Pons (tissue), 1 donor: ENCODE results near the gene MXRA7.
A peak's percentile ranks its signal among the peaks of the same experiment; 100 is the strongest.

Experiments
- DNase-seq: peaks from one replicate; pipeline ENCODE4 v3.0.0-alpha.2; 2016; ENCODE audit warnings: low spot score

The MXRA7 gene

DNA sequence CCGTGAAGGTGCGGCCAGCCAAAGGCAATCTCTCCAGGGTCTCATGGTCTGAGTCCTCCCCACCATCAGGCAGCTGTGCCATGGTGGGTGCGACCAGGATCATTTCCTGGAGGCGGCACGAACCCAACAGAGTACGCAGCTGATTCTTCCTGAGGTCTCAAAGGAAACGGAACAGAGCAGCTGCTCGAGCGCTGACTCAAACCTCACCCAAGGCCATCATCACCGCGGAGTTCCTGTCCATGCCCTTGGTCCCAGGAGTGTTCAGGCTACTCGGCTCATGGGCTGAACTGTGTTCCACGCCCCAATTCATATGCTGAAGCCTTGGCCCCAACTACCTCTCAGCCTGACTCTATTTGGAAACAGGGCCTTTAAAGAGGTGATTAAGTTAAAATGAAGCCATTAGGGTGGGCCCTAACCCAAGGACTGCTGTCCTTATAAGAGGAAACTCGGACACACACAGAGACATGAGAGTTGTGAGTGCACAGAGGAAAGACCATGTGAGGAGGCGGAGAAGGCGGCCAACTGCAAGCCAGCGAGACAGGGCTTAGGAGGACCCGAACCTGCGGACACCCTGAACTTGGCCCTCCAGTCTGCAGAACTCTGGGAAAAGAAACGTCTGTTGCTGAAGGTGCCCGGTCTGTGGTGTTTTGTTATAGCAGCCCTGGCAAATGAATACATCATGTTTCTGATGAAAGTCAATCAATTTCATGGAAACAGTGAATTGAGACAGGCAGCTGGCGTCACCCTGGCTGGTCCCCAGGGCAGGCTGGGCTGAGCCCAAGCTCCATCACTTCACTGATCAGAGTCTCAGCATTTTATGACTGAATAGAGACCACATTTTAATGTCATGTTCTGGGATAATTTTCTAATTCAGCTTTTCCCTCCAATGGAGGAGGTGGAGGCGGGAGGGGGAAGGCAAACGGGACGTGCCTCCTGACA, 13.7 kb downstream of the MXRA7 start:
- DNase-seq: no peak

DNA sequence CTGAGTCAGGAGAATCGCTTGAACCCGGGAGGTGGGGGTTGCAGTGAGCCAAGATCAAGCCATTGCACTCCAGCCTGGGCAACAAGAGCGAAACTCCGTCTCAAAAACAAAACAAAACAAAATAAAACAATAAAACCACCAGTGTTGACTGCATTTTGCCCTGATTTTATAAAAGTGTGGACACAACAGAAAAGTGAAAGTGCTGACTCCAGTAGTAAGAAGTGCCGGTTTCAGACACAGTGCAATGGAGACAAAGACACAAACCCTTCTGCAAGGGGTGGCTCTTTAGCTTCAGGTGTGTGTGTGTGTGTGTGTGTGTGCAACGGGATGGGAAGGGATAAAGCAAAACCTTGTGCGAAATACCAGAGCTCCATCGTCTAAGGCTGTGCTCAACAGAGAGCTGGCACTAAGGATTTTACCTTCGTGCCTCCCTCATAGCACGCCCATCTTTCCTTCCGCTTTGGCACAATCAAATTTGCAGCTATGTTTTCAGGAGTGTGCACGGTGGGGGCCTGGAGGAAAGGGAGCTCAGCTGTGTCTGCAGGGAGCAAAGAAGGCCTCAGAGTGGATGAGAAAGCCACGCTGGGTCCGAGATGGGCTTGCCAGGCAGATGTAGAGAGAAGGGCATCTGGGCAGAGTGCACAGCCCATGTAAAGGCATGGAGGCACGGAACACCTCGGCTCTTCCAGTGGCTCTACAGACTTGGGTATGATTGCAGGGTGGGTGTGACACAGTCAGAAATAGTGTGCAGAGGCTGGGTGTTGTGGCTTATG, 15.5 kb downstream of the MXRA7 start:
- no peak for DNase-seq

DNA sequence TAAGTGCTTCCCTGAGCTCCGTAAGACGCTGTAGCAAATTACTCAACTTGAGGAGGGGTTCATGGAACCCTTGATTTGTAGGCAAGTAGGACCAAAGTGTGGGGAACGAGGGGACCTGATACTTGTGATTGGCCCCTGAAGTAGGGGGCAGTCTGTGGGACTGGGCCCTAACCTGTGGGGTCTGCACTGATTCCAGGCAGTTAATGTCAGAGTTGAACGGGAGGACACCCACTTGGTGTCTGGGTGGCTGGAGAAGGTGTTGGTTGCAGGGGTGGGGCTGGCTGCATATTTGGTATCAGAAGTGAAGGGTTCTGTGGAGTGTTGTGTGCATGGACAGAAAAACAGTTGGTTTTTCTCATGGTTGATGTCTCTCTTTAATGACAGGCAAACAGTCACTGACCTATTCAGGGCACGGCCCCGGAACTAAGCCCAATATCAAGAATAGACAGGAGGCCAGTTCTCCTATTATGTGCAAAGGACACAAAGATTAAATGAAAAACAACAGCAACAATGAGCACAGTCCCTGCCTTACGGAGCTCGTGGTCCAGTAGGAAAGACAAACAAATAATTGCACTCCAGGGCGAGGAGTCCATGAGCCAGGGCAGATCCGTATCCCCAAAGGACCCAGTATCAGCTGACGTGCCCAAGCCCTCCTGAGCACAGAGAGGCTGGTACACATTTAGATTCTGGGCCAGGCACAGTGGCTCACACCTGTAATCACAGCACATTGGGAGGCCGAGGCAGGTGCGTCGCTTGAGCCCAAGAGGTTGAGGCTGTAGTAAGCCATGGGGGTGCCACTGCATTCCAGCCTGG, 19.2 kb downstream of the MXRA7 start:
- DNase-seq: no peak

DNA sequence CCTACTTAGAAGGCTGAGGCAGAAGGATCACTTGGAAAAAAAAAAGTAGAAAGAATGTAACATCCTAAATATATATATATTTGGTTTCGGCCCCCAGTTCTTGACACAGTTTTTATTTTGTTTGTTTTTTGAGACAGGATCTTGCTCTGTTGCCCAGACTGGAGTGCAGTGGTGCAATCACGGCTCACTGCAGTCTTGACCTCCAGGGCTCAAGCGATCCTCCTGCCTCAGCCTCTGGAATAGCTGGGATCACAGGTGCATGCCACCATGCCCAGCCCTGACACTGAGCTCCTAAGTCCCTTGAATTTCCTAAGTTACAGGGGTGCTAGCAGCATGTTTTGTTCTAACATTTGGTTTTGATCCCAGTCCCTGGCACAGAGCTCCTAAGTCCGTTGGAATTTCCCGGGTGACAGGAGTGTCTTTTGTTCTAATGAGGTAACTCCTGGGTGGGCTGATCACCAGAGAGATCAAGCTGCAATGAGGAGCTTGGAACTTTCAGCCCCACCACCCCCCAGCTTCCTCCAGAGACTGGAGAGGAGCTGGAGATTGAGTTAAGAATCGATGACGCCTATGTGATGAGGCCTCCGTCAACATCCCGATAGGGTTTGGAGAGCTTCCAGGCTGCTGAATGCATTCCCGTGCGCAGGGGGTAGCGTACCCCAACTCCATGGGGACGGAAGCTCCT, 20.0 kb downstream of the MXRA7 start:
- DNase-seq: no peak

DNA sequence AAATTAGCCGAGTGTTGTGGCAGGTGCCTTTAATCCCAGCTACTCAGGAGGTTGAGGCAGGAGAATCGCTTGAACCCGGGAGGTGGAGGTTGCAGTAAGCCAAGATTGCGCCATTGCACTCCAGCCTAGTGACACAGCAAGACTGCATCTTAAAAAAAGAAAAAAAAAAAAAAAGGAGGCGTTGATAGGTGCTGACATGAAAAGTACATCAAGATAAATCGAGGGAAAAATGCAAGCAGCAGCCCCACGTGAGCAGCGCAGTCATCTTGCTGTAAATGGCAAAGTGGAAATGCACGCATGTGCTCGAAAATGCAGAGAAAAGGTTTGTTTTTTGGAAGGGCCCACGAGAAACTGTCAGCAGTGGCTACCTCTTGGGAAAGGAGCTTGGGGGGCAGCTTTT, 20.9 kb downstream of the MXRA7 start:
- DNase-seq: no peak

DNA sequence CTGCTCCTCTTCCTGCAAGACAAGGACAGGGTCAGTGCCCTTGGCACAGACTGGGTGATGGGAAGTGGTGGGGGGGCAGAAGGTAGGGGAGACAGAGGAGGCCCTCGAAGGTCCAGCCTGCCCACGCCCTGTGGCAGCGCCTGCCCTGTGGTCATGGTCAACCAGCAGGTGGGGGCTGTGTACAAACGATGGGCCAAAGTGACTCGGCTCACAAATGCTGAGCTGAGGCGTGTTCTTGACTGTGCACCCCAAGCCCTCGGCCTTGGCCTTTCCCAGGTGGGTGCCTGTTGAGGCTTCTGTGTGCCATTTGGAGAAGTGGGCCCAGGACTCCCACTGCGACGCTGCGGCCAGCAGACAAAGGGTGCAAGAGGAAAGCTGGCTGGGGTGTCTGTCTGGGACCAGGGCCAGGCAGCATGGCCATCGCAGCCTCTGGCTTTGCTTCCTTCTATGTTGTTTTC, 22.6 kb downstream of the MXRA7 start:
- no peak for DNase-seq

DNA sequence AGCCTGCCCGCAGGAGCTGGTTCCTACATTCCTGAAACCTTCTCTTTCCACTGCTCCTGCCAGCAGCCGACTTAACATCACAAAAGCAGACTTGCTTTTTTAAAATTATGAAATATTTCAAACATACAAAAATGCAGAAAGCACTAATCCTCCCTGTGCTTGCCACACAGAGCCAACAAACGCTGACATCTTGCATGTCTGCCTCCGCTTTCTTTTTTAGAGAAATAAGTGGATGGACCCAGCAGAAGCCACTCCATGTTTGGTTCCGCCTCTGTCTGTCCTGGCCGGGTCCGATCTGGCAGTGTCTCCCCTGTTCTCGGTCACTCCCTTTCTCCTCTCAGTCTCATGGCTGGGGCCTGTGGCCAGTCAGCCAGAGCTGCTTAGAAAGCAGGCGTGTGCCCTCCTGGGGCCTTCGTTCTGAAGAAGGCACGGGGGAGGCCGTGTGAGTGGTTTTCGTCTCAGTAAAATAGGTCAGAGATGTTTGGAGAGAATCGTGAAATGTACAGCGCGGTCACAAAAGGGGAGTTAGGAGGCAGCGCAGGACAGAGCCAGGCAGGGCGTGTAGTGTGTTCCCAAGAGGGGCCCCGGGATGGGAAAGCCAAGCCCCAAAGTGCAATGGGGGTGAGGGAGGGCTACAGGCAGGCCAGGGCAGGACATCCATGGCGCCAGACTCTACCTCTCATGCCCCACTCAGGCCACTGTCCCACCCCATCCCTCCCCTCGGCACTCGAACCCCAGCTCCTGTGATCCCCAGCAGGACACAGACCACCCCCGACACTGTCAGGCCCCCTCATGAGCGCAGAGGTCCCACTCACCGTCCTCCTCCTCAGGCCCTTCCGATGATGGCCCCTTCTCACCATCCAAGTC, 23.2 kb downstream of the MXRA7 start:
- DNase-seq: no peak

DNA sequence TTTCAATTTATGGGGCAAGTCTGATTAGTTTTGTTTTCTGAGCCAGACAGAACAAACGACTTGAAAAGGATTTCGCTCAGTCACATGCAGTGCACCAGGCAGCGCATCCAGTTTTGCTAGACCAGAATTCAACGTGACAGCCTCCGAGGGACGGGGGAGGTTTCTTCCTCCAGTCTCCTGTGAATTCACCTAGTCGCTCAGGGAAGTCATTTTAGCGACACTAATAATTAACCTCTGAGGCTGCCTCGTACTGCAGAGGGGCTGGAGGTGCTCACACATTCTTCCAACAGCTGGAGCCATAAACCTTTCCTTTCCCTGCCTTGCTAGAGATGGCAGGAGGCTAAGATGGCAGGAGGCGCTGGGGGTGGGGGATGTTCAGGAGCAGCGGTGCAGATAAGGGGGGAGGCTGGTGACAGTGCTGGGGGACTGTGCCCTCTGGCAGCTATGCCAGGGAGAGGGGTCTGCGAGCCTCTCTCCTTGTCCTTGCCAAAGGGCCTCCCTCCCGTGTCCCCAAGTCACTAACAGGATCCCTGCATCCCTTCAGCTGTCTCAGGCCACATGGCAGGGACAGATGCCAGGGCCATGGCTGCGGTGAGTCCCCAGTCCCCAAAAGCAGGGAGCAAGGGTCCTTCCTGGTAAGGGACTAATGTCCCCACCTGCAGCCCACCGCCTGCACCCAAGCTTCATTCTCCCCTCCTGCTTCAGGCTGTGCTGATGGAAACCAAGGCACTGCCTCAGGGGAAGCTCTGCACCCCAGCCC, 24.0 kb downstream of the MXRA7 start:
- DNase-seq: no peak

DNA sequence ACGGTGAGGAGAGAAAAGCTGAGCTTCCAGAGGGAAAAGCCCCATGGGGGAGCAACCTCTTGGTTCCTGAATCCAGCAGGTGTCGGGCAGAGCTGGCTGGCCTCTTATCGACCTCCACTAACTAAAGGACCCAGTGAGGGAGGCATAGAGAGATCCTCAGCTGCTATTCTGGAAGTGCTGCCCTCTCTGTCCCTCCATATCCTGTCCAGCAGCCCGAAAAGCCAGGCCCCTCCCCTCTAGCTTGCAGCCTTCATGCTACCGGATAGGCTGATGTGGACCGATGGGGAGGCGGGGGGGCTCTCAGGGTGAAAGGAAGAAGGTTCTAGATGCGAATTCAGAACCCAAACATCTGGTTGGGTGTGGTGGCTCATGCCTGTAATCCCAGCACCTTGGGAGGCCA, 24.9 kb downstream of the MXRA7 start:
- DNase-seq: no peak

DNA sequence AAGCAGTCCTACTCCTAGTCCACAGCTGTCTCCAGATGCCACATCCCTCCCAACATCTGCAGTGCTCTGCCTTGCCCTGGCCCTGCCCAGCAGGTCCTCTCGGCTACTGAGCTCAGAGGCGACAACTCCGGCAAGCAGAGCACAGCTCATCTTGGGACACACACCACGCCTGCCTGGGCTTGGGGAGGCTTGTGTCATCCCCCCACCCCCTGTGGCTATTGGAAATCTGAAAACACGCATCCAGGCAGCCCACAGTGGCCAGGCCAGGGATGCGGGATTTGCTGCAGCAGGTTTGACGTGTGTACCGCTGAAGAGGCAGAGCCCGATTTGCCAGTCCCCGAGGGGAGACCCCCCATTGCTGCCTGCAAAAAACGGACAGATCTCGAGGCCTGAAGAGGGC, 25.4 kb downstream of the MXRA7 start:
- no peak for DNase-seq

DNA sequence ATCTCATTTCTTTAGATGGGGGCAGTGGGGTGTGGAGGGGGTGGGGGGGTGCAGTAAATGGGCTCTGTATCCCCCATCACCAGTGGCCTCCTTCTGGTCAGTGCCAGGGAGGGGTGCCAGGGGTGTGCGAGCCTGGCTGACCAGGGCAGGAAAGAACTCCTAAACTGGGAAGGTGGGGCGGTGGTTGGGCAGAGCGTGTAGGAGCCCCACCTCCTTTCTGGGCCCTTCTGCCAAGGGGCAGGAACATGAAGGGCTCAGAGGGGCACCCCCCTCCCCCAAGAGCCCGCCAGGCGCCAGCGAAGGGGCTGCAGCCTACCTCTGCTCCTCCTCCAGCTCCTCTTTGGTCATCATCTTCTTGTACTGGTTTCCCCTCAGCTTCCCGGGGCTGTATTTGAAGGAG, 26.0 kb downstream of the MXRA7 start:
- no peak for DNase-seq

DNA sequence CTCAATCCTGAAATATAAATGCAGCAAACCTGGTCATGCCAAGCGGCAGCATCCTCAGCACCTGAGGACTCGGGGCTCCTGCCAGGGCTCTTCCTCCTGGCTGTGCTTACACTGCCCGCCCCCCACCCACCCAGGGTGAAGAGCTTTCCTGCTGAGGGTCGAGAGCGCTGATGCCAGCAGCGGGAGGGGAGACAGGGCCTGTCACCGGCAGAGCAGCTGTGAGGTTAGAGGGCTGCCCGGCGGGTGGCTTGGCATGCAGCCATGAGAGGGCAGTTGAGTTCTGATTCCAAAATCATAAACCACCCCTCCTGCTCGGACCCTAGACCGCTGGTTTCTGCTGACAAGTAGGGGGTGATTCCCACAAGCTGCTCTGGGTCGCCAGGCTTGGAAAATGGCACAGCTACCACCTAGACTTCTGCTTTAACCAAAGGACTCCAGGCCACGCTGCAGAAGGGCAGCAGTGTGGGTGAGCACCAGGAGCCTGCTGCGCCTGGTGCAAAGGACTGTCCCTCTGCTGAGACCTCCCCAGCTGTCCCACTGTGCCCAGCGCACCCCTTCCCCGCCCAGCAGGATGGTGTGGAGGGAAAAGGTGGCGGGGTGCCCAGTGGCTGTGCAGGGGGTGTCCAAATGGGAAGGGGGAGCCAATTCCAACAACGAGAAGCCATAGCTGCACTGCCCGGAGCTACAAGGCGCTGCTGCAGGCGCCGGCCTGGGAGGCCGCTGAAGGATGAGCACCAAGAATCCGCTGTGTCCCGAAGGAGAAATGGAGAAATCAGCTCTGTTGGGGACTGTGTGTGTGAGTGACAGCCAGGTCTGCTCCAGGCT, 26.6 kb downstream of the MXRA7 start:
- DNase-seq: no peak

DNA sequence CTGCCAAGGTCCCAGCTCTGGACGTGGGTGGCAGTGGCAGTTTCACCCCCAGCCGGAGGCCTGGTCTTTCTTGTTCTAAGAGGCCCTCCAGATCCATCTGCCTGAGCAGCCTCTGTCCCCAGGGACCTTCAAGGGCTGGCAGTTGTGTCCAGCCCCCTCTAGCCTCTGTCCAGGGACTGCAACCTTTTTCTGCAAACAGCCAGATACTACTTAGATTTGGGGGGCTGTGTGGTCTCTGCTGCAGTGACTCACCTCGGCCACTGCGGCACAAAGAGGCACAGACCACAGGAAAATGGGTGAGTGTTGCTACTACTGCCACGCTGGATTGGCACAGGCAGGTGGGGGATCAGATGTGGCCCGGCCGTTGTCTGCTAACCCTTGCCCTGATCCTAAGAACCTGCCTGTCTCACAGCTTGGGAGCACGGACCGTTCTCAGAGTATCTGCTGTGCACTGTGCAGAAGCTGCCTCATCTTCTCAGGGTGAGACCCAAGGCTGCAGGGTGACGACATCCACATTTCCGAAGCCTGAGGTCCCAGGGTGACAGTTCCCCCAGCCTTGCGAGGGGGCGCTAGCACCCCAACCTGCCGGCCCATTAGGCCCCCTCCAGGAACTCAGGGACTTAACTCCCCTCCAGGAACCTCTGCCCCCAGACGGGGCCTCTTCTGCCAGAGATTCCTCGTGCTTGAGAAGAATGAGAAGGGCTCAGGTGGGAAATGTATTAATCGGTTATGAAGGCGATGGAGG, 27.6 kb downstream of the MXRA7 start:
- no peak for DNase-seq

DNA sequence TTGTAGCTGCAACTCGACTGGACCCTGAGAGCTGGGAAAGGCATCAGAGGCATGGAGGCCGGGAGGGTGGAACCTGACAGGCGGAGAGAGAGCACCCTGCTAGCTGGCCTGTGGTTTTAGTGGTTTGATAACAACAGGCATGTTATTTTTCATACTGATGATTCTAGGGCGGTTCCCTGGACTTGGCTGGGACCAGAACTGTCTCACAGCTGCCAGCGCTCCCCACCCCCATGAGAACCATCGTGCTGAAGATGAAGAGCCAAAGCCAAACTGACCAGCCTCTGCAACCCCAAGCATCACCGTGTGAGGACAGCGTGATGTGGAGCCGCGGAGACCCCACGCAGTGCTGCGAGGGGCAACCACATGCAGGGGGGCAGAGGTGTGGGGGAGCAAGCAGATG, 28.5 kb downstream of the MXRA7 start:
- DNase-seq: no peak

DNA sequence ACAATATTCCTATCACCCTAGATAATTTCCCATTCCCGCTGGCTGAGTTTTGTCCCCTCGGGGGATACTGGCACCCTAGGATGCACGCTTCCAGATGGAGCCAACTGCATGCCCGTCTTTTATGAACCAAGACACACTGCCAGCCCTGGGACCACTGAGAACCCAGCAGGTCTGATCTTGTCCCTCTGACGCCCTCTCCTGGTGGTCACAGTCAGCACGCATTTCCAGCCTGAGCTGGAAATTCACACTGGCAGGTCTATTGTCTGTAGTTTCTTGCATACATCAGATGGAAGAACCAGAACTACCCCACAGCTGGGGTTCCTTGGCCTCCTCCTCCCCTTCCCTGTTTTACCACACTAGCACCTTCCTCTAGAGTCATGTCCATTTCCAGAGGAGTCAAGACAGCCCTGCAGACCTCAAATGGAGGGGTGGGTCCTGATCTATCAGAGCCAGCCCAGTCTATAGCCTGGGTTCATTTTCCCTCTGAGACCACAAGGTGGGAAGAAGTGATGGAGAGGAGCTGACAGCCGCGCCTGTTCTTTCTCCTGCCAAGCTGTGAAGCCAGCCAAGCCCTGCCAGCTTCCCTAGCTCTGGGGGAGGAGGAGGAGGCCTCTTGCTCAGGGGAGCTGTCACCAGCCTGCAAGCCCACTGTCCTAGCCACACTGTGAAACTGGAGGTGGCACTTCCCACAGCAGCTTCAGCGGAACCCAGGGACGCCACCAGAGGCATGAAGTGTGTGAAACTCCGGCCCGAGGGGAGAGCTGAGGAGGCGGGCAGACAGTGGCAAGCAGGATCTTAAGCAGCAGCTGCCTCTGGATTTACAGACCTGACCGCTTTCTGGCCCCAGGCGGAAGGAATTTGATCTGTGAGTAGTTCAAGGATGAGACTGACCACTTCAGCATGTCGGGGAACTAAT, 29.3 kb downstream of the MXRA7 start:
- DNase-seq: peak; percentile 74

DNA sequence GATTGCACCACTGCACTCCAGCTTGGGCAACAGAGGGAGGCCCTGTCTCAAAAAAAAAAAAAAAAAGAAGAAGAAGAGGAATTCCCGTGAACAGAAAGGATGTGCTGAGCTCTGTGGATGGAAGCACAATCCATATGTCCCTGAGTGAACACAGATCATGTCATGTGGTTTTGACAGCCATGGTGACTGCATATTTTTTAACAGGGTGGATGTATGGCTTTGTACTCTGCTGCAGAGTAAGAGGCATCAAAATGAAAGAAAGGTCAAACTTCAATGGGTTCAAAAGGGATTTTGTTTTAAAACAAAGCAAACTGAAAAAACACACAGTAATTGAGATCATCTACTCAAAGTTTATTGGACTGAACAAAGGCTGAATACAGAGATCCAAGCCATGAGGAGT, 31.5 kb downstream of the MXRA7 start:
- no peak for DNase-seq

DNA sequence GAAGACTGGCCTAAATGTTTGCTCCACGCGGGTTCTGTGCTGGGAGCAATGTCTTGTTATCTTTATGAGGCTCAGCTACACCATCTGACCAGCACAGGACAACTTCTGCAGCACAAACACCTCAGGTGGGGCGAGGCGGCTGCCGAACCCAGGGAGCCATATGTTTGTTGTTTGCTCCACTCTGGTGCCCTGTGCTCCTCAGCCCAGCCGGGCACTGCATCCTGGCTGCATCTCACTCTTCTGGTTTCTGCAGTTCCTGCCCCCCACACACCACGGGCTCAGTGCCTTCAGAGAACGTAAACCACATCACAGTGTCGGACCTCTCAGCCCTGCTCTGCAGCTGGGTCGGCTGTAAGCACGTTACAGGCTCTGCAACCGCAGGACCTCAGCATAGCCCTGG, 32.4 kb downstream of the MXRA7 start:
- no peak for DNase-seq
